Activated T-helper 1 cell treated with Interleukin-2 at 50 U/mL for 16 hours (primary cell): Measurements from ENCODE around the gene TMEM219.
A peak's percentile ranks its signal among the peaks of the same experiment; 100 is the strongest.

Experiments used
- DNase-seq: peaks from one replicate; pipeline ENCODE4 v3.0.0-alpha.2; 2020; ENCODE audit warnings: low read depth

Gene TMEM219

DNA sequence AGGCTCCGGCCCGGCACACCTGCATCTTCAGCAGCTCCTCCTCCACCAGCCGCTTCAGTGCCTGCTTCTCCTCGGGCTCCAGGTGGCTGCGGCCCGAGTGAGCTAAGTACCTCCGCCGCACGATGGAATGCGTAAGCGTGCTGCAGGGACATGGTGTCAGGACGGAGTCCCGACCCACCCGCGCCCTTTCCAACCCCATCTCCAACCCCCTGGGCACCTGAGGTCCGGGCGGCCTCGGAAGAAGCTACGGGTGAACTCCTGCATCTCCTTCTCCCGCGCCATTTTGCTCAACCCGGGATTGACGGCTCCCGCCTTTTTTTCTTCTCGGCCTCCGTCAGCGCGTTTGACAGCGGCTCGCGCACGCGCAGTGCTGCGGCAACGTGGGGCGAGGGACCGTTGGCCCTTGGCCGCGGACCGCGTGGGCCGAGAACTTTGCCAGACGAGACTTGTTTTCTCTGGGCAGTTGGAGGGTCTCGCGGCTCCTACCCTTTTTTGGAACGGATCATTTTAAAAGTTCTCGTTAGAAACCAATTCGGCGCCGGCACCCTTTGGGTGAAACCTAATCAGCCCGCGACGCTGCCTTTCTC lies 33.5 kb downstream of the TMEM219 start, which contains the start of gene HIRIP3:
Gene HIRIP3 (minus strand): TSS at position 294 of the 587 bp plus-strand sequence. CDS start 12 bp downstream, at position 282.
- peak; percentile 79 for DNase-seq

DNA sequence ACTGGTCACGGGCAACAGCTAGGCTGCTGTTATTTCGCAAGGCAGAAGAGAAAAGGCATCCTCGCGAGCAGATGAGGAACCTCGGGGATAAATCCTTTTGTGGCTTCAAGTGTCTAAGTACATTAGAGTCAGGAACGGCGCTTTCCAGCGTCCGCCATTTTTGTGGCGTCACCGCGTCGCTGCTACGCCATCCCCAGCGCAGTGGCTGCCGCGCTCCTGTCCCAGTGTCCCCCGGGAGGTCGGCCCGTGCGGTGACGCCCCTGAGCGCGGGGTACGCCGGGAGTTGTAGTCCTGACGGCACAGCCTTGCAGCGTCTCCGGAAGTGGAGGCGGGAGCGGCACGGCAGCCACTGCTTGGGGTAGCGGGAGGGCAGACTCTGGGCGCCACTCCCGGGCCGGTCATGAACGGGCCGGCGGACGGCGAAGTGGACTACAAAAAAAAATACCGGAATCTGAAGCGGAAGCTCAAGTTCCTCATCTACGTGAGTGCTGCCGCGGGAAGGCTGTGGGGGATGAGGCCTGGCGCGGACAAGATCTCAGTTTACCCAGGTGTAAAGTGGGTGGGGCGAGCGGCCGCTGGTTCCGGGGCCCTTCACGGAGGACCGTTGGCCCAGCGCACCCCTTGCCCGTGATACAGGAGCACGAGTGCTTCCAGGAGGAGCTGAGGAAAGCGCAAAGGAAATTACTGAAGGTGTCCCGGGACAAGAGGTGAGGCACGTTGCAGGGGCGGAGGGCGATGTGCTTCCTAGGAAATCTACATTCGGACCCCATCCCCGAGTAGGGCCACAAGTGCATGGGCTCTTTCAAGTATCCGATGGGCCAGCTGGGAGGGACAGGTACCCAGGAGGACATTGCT lies 34.3 kb downstream of the TMEM219 start, which contains the start of gene INO80E:
Gene INO80E (plus strand): TSS at position 331 of the 855 bp plus-strand sequence. CDS start 70 bp downstream, at position 401.
- DNase-seq = peak; percentile 99

DNA sequence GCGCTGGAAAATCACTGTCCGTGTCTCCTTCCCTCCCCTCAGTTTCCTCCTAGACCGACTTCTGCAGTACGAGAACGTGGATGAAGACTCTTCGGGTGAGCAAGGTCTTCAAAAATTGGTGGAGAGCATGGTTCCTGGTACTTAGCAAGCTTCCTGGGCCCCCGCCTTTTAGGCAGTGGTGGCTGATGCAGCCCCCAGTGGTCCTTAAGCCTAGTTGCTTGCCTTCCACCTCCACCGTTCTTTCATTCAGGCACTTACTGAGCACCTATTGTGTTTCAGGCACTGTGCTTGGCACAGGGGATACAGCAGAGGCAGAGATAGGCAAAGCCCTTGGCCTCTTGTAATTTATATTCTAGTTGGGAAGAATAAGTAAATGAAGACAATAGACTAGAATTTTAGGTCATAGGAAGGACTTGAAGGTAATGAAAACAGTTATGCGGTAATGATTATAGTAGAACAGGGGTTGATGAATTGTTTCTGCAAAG lies 34.9 kb downstream of the TMEM219 start:
- no peak for DNase-seq

DNA sequence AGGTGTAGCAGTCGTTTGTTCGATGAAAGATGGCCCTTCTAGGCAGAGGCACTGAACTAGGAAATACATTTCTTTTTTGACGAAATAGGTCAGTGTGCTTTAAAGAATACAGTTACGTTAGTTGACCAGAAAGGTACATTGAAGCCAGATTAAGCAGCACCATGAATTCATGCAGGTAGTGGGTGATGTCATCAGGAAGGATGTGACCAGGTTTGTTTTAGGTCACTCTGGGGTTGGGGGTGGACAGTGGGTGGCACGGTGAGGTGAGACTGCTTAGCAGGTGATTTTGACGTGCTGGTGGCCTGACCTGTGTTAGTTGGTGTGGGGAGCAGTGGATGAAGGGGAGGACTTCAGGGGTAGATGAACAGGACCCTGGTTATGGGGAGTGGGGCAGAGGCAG lies 37.7 kb downstream of the TMEM219 start:
- DNase-seq = no peak

DNA sequence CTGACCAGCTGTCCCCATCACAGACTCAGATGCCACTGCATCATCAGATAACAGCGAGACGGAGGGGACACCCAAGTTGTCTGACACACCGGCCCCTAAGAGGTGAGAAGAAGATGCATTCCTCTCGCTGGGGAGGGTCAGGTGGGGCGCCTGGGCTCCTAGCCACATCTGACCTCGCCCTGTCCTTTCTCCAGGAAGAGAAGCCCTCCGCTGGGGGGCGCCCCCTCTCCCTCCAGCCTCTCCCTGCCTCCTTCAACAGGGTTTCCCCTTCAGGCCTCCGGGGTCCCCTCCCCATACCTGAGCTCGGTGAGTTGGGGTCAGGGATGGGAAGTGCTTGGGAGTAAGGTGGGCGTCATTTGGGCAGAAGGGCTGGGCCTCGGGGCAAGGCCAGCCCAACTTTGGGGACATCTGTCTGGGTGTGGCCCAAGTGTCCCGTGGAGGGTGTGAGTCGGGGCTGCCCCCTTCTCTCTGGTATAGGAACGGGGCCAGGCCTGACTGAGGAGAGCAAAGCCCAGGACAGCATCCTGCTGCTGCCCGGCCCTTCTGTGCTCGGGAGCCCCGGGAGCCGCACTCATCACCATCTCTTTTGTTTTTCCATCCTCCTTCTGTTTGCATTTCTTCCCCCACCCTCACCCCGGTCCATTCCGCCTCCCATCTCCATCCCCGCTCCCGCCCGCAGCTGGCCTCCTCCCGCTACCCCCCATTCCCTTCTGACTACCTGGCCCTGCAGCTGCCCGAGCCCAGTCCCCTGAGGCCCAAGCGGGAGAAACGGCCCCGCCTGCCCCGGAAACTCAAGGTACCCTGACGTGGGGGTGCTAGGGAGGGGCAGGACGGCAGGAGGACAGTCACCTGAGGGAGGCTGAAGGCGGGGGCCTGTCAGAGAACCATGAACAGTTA lies 39.1 kb downstream of the TMEM219 start:
- DNase-seq = no peak

DNA sequence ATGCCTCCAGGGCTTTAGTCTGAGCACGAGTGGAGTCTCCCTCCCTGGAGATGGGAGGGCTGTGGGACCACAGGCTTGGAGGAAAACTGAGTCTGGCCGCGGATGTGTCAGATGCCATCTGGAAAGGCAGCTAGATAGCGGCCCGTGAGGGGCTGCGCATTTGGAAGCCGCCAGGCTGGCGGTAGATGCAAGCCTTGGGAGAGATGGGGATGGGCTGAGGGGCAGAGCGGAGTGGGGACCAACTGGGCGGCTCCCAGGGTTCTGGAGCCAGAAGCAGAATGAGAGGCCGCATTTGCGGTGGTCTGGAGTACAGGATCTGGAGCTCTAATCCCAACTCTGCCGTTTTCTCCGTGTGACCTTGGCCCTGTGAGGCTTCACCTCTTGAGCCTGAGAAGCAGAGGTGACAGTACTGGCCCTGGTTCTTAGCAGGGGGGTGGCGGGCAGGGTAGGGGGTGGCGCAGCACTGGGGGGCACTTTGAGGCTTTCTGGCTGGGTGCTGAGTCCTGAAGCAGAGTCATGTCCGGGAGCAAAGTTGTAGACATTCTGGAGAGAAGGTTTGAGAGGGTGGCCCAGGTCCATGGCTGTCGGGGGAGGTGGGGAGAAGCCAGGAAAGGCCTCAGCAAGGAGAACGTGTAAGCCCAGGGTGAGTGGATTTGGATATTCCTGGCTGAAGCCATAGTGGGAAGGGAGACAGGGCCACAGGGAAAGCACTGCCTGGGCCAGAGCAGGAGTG lies 40.9 kb downstream of the TMEM219 start:
- no peak for DNase-seq

DNA sequence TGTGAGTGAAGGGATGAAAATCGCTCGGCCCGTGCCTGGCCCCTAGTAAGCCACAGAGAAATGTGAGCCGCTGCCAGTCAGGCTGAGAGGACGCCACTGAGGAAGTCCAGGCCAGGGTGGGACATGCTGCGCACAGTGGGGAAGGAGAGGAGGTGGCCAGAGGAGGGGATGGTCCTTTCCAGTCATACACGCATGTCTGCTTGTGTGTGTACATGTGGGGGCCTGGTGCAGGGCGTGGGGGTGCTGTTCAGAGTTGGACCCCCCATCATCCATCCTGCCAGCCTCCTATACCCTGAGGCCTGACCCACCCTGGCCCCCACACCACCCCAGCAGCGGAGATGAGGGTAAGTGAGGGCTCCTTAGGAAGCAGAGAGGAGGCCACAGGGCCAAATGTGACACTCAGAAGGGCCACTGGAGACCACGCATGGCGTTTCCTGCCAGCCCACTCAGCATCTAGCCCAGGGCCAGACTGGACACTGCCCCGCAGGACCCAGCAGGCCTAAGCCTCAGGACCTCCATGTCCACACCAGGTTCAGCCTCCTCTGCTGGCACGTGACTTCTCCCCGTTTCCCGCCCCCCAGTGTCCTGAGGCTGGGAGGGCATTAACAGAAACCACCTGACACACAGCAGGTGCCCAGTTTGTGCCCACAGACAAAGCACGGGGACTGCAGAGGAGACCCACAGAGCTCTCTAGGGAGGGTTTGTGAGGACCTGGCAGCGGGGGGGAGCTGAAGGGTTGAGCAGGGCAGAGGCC lies 42.0 kb downstream of the TMEM219 start:
- DNase-seq = no peak

DNA sequence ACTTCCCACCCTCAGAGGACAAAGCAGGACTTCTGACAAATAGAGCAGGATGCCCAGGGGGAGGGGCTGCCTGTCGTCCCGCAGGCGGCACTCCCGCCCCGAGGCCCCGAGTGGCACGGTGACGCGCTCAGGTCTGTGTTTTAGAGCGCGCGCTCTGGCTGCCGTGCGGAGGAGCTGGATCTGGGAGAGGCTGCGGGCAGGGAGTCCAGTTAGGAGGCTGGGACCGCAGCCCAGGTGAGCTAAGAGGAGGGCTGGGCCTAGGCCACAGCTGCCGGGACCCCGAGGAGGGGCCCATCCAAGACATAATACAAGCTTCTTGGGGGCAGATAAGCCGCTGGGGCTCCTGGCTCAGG lies 42.5 kb downstream of the TMEM219 start:
- no peak for DNase-seq

DNA sequence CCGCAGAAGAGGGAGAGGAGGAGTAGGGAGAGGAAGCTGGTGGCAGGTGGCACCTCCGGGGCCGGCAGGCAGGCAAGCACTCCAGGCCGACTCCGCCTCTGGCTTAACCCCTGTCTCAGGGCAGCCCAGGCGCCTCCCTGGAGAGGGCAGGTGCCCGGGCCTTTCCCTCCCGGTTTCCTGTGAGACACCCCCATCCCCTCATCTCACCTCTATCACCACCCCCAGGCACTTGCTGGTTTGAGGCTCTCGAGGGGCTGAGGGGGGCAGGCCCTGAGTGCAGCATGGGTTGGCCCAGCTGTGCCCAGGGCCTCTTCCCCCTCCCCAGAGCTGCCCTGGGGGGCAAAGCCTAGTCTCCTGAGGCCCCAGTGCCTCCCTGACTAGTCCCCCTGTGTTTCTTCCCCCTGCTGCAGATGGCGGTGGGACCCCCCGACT lies 42.9 kb downstream of the TMEM219 start:
- no peak for DNase-seq

DNA sequence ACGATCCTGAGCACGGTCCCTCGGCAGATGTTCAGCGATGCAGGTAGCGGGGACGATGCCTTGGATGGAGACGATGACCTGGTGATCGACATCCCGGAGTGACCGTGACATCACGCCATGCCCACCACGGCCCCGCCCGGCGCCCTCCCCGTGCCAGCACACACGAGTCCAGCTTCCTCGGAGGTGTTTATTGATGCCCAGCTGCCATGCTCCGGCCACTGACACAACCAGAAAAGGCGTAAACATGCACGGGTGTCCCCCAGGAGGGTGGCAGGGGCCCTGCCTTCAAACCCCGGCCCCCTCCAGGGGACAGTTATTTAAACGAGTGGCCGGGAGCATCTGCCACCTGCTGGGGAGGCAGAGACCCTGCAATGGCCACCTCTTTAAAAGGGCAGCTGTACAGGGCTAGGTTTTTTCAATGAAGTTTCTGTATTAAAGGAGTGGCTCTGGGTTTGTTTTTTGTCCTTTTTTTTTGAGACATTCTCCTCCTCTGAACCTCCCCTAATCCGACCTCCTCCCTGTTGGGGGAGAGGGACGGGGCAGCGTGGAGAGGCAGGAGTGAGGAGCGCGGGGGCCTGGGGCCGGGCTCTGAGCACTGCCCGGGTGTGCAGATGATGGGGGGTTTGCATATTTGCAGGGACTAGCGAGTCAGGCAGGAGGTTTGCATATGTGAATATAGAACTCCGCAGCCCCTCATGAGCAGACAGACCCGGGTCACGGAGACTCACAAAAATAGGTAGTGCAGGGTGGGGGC lies 43.6 kb downstream of the TMEM219 start:
- DNase-seq = no peak

DNA sequence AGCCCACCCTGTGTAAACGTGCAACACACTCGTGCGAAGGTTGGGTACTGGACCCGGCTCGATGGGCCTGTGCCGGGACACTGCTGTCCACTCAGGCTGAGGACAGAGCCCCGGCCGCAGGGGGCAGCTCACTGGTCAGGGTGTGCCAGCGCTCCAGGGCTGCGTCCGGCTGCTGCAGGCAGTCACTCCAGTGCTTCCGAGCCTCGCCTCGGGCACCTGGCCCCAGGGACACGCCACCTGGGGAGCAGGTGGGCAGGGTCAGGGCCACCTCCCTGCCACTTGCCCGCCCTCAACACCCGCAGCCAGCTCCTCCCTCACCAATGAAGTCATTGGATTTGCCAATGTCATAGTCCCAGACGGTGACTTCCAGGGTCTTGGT lies 44.2 kb downstream of the TMEM219 start:
- no peak for DNase-seq

DNA sequence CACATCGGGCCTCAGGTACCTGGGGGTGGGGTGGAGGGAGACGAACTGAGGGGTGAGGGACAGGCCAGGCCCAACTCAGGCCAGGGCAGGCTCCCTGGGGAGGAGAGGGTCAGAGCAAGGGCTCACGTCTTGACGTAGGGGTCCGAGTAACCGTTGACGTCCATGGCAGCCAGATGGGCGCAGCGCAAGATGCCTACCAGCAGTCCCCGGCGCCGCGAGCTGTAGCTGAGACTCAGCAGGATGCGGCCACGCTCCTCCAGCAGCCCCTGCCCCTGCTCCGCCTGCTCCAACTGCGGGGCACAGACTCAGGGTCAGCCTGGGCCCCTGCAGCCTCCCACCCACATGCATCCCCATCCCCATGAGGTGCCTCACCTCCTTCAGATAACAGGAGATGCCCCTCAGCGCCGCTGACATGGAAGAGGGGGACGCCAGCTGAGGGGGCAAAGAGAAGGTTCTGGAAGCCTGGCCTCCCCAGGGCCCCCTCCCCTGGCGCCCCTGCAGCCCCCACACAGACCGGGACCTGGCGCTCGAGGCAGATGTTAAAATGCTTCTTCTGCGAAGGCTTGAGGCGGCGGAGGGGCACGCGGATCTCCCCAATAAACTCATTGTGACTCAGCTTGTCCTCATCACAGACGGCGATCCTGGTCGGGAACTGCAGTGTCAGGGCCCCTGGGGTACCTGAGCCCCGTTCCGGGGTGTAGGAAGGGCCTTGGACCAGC lies 44.9 kb downstream of the TMEM219 start:
- DNase-seq = no peak

DNA sequence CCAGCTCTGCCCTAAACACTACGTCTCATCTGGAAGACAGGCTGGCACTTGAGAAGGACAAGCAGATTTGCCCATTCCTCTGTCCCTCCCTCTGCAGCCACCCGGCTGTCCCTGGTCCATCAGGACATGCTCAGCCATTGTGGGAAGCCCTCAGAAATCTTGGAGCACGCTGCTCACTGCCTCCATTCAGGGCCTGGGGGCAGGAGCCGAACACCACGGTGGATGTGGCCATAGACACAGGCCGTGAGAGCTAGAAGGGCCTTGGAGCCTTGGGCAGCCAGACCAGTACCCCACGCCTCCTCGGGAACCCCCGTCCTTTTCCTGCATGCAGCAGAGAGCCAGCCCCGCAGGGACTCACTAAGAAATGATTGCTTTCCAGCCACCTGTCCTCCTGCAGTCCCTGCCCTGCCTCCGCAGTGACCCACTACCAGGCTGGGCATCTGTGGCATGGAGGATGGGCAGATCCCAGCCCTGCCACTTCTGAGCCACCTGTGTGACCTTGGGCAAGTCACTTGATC lies 45.6 kb downstream of the TMEM219 start:
- DNase-seq = no peak

DNA sequence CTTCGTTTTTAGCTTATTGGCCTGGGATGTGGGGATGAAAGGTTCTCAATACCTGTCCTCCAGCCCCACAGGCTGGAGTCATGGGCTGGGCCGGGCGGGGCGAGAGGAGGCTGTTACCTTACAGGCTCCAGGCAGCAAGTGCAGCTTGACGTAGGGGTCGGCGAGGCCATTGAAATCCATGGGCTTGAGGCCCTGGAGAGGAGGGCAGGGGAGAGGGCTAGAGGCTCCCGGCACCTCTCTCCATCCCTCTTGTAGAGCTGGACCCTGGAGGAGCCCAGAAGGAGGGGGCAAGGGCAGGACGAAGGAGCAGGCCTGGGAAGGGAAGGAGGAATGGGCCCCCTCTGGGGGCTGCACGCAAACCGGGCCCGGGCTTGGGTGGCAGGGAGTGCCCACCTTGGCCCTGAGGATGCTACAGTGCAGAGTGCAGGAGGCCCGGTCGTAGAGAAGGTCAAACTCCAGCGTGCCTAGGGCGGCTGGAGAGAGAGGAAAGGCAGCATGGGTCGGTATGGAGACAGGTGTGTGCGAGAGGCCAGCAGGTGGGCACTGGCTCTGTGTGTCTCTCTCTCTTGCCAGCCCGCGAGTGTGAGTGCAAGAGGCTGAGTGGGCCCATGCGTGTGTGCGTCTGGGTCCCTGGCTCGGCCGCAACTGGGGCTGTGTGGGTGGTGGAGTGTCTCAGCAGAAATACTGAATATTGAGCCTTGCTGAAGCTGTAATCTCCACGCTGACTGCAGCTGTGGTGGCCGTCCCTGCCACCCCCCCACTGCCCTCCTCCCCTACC lies 47.4 kb downstream of the TMEM219 start:
- DNase-seq = no peak

DNA sequence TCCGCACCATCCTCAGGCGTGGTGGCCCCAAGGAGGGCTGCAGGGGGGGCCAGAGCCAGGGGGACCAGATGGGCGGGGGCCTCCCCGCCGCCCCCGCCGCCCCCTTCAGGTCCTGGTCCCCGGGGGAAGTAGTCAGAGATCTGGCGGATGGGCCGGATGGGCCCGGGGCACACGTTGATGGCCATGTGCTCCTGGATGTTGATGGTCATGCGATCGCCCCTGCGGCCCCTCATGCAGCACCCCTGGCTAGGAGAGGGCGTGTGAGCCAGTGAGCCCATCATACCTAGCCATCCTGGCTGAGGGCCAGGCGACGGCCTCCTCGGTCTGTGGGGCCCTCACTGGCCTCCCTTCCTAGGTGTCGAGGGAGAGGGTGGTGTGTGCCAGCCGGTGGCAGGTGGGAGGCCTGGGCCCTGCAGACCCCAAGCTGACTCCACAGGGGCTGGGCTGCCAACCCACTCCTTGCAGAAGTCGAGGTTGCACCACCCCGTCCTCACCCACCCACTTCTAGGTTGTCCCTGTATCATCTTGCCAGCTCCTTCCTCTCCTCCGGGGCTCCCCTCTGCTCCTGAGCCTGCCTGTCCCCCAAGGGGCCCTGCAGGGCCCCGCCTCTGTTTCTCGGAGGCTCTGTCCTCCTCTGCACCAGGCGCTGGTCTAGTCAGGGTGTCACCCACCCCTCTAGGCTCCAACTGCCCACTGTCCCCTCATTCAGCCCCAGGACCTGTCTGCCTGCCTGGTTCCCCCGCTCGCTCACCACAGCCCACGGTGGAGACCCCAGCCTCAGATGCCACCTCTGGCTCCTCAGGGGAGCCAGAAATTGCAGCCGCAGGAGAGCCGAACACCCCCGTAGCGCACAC lies 48.3 kb downstream of the TMEM219 start:
- no peak for DNase-seq

DNA sequence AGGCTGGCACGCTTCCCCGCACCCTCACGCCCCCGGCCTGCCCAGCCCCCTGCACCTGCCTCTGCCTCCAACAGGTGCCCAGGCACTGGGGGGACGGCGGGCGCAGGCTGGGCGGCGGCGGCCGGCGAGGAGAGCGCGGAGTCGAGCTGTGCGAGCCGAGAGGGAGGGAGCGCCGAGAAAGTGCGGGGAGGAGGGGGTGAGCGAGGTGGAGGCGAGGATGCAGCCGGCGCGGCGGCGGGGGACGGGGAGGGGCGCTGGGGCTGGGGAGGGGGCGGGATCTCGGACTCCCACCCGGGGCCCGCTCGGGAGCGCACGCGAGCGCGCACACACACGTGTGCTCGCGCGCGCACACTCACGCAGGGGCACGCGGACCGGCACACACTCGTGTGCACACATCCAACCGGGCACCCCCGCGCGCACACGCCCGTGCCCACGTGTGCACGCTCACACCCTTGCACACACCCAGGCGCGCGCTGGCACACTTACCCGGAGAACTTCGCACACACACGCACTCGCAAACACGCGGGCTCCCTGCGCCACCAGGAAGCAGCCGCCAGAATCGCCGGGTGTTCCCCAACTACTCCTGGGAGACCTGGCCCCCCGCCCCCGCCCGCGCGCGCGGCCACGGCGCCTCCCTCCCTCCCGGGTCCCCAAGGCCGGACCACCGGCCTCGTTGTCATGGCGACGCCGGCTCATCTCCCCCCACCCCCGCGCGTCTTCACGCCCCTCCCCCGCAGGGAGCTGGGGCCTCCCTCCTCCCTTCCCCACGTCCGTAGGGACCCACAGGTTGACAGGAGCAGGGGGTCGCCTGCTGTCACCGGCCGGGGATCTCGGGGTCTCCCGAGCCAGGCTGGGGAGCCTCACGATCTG lies 49.2 kb downstream of the TMEM219 start, which contains the start of gene DOC2A:
Gene DOC2A (minus strand): TSS at position 184 of the 870 bp plus-strand sequence. CDS start 805 bp downstream, outside the sequence.
- DNase-seq = no peak
